COR-L47 (cell line): ENCODE data around the gene KRT36.

ENCODE experiments used
- DNase-seq: peaks from one replicate; lab custom pipeline; 2025; lab: John Stamatoyannopoulos, UW

KRT36 gene

GRCh38 chr17:41489531-41489930 is at the start of gene KRT36:
Gene KRT36, minus strand, starts transcription at chr17:41489910. Its CDS starts 46 bp downstream, at chr17:41489864.
- DNase-seq = no peak

DNA sequence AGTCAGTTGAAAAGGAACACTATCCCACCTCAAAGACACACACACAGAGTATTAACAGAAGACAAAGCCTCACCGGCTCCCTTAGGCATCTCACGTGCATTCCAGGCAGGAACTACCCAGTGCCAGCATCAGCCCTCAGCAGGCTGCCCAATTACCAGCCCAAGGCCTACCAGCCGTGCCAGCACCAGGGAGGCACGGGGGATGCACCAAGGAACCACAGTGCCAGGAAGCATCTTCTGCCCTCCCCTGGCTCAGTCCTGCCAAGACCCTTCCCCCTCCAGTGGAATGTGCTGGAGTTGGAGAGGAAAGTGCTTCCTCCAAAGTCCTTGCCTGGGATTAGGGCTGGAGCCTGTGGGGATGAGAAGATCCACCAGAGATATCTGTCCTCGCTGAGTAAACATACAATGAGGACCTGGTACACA is 49.4 kb upstream of the KRT36 start:
- peak; percentile 34 for DNase-seq

DNA sequence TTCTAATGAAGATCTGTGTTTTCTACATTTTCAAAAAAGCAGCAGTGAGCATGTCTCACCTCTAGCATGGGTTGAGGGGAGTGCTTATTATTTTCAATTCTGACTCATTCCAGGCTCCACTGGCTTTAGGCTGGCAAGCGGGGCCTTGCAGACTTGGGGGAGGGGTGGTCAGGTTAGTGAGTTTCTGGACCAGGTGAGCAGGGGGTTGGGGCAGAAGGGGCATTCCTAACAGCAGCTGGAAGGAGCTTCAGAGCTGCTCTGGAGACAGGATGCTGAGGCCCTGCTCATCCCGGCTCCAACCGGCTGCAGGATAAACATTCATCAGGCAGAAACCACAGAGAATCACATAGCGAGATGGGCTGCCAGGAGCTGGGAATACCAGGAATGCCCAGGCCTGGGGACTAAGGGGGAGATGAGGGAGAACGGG is 48.9 kb upstream of the KRT36 start:
- DNase-seq = no peak

DNA sequence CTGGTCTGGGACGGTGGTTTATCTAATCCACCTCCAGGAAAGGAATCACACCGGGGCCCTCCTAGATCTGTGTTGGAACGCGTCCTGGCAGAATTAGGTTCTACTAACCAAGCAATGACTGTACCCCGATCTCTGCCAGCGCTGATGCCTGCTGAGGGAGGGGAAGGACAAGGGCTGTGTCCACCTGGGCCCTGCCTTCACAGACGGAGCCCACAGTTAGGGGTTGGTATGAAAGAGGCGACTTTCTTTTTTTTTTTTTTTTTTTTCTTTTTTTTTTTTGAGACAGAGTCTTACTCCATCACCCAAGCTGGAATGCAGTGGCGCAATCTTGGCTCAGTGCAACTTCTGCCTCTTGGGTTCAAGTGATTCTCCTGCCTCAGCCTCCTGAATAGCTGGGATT is 48.3 kb upstream of the KRT36 start:
- DNase-seq = no peak

GRCh38 chr17:41537614-41537954 is 47.9 kb upstream of the KRT36 start:
- DNase-seq = no peak

DNA sequence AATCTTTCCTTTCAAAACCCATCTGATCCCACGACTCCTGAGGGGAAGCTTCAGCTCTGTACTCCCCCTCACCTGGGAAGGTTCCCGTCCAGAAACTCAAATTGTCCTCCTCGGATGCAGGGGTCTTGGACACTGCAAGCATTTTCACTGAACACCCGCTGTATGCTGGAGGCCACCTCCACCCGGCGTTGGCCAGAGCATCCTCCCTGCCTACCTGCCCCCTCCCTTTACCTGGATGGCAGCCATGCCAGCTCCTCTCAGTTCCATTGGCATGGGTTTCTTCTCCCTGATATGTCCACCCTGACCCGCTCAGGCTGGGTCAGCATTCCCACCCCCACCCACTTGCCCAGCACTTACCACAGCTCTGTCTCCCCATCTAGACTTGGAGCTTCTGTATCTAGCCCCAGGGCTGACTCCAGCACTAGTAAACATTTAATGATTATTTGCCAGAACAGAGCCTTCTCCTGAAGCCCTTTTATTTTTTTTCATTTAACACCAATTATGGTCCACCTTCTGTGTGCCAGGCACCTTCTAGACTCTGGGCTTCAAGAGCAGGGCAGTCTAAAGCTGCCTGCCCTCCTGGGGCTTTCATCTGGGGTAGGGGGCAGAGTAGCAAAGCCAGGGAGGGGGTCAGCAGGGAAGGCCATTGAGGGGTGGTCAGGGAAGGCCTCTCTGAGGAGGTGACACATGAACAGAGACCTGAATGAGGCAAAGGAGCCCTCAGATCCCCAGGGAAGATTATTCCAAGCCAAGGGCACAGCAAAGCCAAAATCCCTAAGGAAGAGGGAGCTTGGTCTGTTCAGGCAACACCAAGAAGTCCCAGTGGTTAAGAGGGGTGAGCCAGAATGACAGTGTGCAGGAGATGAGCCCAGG is 47.3 kb upstream of the KRT36 start:
- DNase-seq = no peak

- DNase-seq = no peak
Measured at GRCh38 chr17:41535764-41536481, 46.2 kb upstream of the KRT36 start.

- DNase-seq = no peak
Measured at GRCh38 chr17:41534899-41535546, 45.3 kb upstream of the KRT36 start.

DNA sequence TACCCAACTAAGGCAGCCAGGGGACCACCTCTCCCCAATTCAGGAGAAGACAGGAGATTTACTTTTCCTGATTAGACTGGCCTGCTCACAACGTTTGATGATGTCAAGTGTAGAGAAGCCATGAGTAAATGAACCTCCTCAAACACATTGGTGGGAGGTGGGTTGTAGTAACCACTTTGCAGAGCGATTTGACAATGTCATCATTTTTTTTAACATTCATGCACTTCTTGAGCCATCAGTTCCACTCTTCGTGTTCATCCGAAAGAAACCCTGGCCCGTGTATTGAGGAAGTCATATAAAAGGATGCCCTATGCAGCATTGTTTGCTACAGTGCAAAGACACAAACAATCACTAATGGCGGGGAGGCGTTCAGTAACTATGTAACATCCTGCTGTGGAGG is 43.9 kb upstream of the KRT36 start:
- no peak for DNase-seq

GRCh38 chr17:41532947-41533570 is 43.3 kb upstream of the KRT36 start:
- DNase-seq = no peak

DNA sequence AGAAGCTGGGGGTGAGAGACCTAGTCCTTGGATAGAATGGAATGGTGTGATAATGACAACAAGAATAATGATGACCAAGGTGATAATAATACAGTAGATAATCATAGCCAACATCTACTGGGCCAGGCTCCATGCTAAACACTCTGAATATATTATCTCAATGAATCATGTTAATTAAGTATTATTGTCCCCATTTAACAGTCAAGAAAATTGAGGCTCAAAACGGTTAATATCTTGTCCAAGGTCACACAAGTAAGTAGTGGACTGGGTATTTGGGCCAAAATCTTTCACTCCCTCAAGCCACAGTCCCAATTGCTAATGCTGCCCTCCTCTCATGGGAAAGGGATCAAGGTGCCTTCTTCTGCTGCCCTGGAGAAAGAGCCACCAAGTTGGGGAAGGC is 42.3 kb upstream of the KRT36 start:
- no peak for DNase-seq

GRCh38 chr17:41530062-41531048 is 40.6 kb upstream of the KRT36 start:
- no peak for DNase-seq

DNA sequence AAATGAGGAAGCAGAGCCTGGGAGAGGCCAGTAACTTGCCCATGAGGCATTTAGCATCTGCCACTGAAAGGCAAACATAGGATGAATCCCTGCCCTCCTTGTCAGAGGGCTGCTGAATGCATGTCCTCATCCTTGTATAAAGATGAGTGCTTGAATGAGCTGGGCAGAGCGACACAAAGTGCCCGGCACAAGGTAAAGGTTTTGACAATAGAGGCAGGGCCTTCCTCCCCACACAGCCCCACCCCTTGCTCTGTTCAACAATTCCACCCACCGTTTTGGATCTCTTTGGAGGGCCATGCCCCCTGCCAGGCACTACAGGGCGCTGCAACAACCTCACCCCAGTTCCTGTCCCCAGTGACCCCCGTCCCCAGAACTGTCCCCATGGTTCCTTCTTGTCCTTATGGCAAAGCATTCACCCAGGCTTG is 39.8 kb upstream of the KRT36 start:
- DNase-seq = no peak

- DNase-seq = peak; percentile 38
Measured at GRCh38 chr17:41528959-41529353, 39.2 kb upstream of the KRT36 start.

GRCh38 chr17:41527063-41528023 is 37.6 kb upstream of the KRT36 start:
- DNase-seq = no peak

DNA sequence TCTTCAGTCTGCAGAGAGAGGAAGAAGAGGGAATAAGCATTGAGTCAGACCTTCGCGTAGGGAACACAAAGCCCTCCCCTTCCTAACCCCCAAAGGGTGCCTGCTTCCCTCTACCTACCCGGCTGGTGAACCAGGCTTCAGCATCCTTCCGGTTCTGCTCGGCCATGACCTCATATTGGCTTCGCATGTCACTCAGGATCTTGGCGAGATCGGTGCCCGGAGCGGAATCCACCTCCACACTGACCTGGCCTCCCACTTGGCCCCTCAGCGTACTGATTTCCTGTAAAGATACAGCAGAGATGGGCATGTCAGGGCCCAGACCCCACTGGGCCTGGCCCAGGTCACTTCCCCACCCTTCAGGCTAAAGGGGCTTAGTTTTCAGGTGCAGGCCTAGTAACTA is 34.6 kb upstream of the KRT36 start:
- DNase-seq = no peak

DNA sequence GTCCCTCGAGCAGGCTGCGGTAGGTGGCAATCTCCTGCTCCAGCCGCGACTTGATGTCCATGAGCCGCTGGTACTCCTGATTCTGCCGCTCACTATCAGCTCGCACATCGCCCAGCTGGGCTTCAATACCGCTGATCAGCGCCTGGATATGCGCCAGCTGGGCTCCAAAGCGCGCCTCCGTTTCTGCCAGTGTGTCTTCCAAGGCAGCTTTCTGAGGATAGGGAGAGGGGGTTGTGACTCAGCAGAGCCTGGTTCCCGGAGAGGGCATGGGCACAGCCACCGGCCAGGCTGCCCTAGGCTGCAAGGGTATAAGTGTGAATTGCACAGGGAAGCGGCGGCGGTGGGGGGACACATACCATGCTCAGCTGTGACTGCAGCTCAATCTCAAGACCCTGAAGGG is 34.1 kb upstream of the KRT36 start:
- no peak for DNase-seq

GRCh38 chr17:41523225-41523593 is 33.5 kb upstream of the KRT36 start:
- no peak for DNase-seq

GRCh38 chr17:41522301-41523224 is 32.9 kb upstream of the KRT36 start:
- no peak for DNase-seq
